Erythroblast (primary cell): ENCODE results near the gene SLC38A8.

Source experiments
- DNase-seq, 2 experiments: peaks; one replicate each; lab custom pipeline; 2025; lab: John Stamatoyannopoulos, UW
- GATA1 ChIP-seq: IDR thresholded peaks from 2 replicates; pipeline ENCODE4 v1.6.1; 2011; ENCODE audit warnings: low read depth, mild to moderate bottlenecking, control low read depth, low read length, moderate library complexity
- POLR2A ChIP-seq: IDR thresholded peaks from 2 replicates; pipeline ENCODE4 v1.6.1; 2011; ENCODE audit warnings: mild to moderate bottlenecking, low read length

Gene SLC38A8

DNA sequence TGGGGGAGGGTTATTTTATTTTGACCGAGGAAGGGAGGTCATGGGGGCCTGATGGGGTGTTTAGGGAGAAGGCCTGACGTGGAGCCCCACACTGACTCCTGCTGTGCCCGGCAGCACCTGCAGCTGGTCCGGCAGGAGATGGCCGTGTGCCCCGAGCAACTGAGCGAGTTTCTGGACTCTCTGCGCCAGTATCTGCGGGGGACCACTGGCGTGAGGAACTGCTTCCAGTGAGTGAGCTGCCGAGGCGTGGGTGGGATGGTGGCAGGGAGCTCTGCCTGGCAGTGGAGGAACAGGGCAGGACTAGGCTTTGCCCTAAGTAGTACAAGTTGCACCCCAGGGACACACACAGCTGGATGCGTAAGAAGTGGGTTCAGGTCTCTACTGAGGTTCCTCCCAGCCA is 44.5 kb downstream of the SLC38A8 start:
- TF ChIP-seq GATA1 (no peak), POLR2A (no peak)
- DNase-seq, result no peak

DNA sequence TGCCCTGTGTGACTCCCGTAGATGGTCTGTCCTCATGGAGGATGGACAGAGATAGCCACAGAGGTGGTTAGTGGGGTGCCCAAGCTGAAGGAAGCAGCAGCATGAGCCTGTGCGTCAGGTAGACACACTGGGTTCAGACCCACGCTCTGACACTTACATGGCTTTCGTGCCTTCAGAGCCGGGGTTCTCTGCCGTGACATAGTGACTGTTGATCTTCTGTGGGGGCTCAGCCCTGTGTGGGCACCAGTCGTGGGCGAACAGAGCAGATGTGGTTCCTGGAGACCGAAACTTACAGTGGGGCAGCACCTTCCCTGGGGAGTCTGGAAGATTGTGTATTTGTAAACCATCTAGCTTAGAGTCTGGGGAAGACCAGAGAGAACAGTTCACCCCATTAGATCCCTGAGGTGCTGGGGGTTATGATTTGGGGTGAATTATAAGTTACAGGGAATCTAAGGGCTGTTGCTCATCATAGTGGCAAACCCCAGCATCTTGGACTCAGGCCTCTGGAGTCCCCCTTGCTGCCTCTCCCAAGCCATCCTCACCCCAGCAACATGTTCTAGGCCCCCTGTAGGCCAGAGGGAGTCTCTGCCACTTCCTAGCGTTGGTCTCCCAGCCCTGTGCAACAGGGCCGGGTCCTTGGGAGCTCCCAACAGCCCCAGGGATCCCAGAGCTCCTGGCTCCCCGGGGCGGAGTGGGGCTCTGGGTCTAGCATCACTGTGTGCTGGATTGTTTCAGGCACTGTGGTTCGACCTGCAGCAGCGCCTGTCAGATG is 45.9 kb downstream of the SLC38A8 start:
- DNase-seq, result no peak
- no peak for TF ChIP-seq GATA1
- no peak for TF ChIP-seq POLR2A

DNA sequence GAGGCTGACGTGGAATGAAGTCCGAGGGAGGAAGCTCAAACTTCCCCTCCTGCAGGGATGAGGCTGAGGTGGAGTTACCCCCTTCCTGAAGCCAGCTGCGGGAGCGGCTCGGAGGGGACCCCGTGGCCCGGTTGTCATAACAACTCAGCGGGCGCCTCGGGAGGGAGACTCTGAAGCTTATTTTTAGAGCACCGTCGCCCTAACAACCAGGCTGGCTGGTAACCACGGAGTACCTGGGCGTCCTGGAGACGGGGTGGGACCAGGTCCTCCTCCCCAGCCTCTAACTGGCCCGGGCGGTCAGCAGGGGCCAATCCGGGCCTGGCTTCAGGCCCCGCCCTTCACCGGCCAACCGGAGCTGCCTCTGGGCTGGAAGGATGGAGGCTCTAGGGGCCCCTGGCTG is 46.8 kb downstream of the SLC38A8 start:
- no peak for TF ChIP-seq POLR2A
- no peak for TF ChIP-seq GATA1
- DNase-seq, result no peak

DNA sequence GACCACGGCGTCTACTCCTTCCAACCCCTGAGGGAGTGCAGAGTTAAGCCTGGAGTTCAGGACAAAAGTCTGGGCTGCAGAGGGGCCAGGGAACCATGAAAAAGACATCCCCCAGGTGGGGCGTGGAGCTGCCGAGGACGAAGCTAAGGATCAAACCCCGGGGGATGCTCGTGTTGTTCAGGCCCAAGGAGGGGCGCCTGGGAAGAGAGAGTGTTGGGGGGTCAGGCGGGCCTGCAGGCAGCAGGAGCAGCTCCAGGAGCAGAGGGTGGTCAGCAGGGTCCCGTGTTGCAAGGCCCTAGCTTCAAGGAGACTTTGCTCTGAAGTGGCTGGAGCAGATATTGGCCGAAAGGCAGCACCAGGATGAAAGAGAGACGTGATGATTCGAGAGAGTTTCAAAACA is 47.9 kb downstream of the SLC38A8 start:
- no peak for DNase-seq
- TF ChIP-seq POLR2A (no peak), GATA1 (no peak)

DNA sequence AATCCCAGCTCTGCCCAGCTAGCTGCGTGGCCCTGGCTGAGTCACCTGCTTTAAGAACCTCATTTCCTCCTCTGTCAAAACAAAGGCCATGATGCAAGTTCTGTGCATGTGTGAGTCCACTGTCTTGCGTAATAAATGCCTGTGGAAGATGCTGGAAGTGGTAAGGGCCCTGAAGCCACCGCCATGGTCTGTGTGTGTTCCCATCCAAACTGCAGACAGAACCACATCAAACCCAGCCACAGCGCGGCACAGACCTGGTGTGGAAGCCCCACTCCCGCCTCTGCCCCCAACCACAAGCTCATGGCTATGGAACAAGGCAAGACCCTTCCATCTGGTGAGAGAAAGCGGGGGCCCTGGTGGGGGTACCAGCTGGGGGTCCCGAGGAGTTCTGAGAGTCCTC is 48.5 kb downstream of the SLC38A8 start:
- no peak for DNase-seq
- TF ChIP-seq POLR2A (no peak), GATA1 (no peak)

DNA sequence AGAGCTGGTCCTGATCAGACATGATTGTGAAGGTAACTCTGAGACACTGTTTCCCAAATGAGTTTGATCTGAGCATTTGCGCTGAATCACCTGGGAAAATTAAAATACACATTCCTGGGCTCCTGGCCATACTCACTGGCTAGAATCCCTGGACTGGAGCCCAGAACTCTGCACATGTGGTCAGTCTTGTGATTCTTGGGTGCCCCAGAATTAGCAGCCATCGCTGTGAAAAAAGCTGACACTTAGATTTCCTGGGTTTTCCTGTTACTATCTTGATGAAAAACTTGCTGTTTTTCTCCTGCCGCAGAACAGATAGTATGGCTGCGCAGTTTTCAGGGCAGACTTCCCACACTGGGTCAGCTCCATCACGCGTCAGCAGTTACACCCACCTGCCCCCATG is 50.0 kb downstream of the SLC38A8 start:
- DNase-seq, result no peak

DNA sequence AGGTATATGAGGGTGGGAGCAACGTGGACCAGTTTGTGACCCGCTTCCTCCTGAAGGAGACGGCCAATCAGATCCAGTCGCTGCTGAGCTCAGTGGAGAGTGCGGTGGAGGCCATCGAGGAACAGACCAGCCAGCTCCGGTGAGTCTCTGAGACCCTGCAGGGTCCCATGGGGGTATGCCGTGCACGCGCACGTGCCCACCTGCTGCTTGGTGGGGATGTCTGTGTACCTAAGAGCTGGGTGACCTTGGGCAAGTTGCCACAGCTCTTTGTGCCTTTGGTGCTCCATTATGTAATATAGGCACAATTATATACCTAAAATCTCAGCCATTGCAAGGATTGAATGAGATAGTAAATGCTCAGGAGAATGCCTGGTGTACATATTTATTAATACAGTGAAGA is 52.1 kb downstream of the SLC38A8 start:
- TF ChIP-seq GATA1 (no peak), POLR2A (no peak)
- DNase-seq, result no peak

More for the DNA sequence above, 50.0 kb downstream of the SLC38A8 start:
- TF ChIP-seq GATA1 (no peak), POLR2A (no peak)

DNA sequence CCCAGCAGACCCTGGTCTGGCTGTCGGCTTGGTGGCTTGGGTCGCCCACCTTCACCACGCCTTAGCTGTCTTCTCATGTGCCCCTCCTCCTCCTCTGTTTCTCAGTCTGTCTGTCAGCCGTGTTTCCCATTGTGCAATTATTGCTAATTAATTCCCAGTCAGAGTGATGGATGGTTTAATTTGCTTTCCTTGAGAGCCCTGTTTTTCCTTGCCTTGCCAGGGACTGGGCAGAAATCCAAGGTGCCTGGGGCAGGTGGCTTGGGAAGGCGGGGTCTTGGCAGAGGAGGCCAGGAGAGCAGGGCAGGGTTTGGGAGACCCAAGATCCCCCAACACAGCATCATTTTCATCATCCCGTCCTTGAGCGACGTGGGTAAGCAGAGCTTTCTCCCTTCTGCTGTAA is 53.3 kb downstream of the SLC38A8 start:
- no peak for DNase-seq
- TF ChIP-seq GATA1 (no peak), POLR2A (no peak)

DNA sequence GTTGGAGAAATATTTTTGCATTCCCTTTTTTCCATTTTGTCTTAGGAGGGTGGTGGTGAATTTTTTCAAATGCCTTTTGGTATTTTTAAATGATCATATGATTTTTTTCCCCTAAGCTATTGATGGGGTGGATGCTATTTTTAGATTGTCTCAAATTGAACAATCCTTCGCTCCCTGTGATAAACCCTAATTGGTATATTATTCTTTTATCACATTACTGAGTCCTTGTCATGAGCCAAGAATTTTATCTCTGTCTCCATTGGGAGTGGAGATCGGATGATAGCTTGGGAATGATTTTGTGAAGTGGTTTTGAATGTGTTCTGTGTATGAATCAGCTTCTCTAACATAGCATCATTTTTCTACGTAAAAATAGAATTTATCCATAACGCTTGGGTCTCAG is 59.1 kb downstream of the SLC38A8 start:
- DNase-seq, result no peak
- TF ChIP-seq GATA1 (no peak), POLR2A (no peak)

DNA sequence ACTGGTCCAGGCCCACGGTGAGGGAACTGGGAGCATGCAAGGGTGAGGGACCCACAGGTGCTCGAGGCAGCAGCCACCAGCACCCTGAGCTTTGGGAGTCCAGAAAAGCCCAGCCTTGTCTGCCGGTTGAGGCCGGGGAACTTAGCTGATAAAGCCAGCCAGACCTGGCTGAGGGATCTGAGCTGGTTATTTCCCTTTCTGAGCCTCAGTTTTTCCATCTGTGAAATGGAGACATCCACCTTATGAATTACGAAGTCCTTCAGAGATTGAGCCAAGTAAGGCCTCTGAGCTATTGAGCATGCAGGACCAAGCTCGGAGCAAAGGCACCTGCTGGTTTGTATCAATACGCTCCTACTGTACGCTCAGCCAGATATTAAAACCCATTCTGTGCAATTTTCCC is 60.8 kb downstream of the SLC38A8 start:
- no peak for DNase-seq
- TF ChIP-seq POLR2A, result no peak
- TF ChIP-seq GATA1, result no peak

DNA sequence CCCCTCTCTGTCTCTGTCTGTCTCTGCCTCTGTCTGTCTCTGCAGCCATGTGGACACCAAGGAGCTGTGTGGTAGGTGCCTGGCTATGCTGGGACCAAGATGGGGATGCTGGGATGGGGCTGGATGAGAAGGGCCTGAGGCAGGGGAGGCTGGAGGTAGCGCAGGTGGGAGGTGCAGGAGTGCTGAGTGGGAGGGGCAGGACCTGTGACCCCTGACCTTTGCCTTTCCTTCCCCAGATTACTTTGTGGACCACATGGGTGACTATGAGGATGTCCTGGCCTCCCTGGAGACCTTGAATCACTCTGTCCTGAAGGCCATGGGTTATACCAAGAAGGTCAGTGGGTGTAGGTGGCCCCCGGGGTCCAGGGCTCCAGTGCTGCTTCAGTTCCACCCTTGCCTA is 61.8 kb downstream of the SLC38A8 start:
- TF ChIP-seq POLR2A (no peak), GATA1 (no peak)

DNA sequence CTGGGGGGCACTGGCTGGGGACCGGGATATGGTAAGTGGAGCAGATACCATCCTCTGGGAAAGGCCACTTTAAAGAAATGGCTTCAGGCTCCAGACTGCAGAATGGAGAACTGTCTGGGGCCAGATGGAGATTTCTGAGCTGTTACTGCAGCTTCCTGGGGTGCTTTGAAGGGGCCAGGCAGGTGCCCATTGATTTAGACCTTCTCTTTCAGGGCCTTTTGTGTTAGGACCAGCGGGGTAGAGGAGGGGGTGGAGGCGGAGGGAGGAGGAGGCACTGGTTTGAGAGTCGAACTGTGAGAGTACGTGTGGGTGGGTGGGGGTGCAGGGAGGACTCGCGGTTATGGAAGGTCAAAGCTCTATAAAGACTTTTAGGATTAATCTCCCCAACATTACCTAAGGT is 63.2 kb downstream of the SLC38A8 start:
- no peak for DNase-seq
- no peak for TF ChIP-seq POLR2A
- TF ChIP-seq GATA1, result no peak

More for the DNA sequence above, 61.8 kb downstream of the SLC38A8 start:
- DNase-seq, result no peak

DNA sequence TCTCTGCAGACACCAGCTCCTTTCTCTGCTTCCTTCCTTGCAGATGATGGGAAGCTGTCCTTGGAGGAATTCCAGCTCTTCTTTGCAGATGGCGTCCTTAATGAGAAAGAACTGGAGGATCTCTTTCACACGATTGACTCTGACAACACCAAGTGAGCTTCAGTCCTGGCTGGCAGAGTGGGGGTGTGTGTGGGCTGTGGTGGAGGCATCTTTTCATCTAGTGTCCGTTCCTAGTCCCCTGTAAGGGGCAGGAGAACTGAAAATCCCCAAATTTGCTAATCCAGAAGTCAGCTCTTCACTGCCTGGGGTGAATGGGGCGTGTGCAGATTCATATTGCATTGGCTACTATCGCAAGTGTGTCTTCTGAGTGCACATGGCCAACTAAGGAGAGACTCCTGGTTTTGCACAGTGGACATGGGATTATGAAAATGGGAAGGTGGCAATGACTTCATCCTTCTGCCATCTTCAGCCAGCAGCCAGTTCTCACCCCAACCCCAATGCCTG is 64.1 kb downstream of the SLC38A8 start:
- TF ChIP-seq POLR2A, result no peak
- TF ChIP-seq GATA1, result no peak

DNA sequence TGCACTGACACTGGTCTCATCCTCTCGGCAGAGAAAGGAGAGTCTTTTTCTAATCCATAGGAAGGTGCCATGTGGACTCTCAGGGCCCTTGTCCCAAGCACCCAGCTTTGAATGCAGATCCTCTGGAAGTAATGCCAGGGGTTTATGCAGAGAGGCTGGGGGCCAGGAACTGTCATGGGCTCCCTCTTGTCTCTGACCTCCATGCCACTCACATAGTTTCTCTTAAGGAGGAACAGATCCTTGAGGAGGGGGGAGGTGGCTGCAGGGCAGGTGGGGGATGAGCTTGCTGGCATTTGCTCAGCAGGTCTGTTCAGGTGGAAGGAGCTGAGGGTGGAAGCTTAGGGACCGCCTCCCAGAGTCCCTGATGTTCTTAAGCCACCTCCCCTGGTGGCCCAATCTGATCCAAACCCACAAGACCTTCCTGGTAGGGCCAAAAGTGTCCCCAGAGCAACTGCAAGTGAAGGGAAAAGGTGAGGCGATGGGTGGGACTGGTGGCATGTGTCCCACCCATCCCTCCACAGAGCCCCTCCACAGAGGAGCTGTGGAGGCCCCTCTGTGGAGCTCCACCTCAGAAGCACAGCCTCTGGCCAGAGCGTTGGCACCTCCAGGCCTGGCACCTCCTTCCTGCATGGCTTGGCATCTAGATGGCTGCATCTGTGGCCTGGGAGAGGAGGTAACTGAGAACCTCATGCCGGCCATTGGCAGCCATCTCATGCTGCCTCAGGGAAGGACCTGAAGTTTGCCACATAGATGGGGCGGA is 65.4 kb downstream of the SLC38A8 start:
- TF ChIP-seq GATA1 (no peak), POLR2A (no peak)
- no peak for DNase-seq

More for the DNA sequence above, 64.1 kb downstream of the SLC38A8 start:
- no peak for DNase-seq

DNA sequence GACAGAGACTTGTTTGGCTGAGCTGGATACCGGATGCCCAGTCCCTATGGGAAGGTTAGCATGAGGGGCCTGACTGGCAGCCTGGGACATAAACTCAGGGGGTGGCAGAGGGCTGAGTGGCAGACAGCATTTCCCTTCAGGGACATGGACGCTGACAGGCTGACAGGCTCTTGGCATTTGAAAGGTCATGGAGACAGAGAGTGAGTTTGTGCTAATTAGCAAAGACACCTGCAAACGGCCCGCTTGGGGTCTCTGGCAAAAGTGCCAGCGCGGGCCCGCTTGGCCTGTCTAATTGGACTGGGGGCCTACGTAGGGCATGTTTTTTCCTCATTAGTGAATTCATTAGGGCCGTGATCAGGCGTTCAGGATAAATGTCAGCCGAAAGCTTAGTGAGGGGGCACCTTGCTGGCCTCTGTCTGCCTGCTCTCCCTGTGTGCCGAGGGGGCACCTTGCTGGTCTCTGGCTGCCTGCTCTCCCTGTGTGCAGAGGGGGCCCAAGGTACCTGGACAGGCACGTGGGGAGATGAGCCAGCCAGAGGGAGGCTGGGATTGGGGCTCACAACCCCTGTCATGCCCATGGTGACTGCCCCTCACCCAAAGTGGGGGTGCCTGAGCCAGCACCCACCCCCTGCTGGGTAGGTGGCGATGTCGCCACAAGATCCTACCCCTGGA is 66.9 kb downstream of the SLC38A8 start:
- TF ChIP-seq POLR2A (no peak), GATA1 (no peak)
- no peak for DNase-seq
